G401 (cell line): ENCODE results near the gene MX1. TPM values are rescaled to one million over a fixed set of nuclear protein-coding genes. Genes with fewer than 3 reads are reported as not detected.

Source experiments
- DNase-seq: peaks from one replicate; pipeline ENCODE4 v3.0.0-alpha.2; 2015; ENCODE audit warnings: low spot score
- in situ Hi-C: cut with HindIII; loops from 2 replicates; pipeline ENCODE4 v1.10.0; 2016; ENCODE audit warnings: low sequenced_read_pairs, mixed read lengths
- total RNA-seq: library from RNA; depleted of rRNA; stranded (reverse); fragments of >200 nt; shearing (Covaris generic); gene quantifications from 2 replicates; pipeline ENCODE4 v1.2.3, GENCODE V29; 2014; rRNA removed

Gene MX1
- total RNA-seq, result not detected in 2 replicates

DNA sequence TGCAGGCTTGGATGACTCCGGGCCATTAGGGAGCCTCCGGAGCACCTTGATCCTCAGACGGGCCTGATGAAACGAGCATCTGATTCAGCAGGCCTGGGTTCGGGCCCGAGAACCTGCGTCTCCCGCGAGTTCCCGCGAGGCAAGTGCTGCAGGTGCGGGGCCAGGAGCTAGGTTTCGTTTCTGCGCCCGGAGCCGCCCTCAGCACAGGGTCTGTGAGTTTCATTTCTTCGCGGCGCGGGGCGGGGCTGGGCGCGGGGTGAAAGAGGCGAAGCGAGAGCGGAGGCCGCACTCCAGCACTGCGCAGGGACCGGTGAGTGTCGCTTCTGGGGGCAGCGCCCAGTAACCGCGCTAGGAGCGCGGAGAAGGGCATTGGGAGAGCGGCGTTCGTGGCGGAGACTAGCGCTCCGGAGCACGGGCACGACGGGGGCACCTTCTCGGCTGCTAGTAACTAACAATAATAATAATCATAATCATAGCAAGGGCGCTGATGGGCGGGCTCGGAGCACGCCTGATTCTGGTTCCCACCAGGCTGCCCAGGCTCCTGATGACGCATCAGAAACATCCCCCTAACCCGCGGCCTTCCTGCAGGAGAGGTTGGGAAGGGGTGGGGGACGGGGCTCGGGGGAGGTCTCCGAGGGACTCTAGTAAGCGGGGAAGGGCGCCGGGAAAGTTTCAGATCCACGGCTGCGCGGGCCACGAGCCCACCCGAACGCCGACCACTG, at the start of gene MX1:
Gene MX1 (plus strand): TSS at position 286 of the 722 bp plus-strand sequence. CDS start 5,832 bp downstream, outside the sequence.
- in situ Hi-C loops, result no loop called here
- DNase-seq, result peak; percentile 10

GRCh38 chr21:41377715-41378114, 48.3 kb upstream of the MX1 start:
- in situ Hi-C loops, result no loop called here
- no peak for DNase-seq

GRCh38 chr21:41378849-41379248, 47.2 kb upstream of the MX1 start:
- in situ Hi-C loops, result no loop called here

GRCh38 chr21:41379901-41380300, 46.1 kb upstream of the MX1 start:
- in situ Hi-C loops, result no loop called here
- no peak for DNase-seq

More at GRCh38 chr21:41378849-41379248, 47.2 kb upstream of the MX1 start:
- DNase-seq, result no peak

DNA sequence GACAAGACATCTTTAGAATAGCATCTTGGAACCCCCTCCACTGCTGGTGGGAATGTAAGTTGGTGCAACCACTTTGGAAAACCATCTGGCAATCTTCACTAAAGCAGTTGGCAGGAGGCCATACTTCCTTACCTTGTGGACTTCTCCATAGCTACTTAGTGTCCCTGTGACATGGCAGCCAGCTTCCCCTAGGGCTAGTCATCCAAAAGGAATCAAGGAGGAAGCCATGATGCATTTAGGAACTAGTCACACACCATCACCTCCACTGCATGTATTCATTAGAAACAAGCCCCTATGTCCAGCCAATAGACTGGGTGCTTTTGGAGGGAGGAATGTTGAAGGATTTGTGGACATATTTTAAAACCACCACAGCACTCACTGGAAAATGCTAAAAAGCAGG, 44.3 kb upstream of the MX1 start:
- DNase-seq, result no peak
- in situ Hi-C loops, result no loop called here

DNA sequence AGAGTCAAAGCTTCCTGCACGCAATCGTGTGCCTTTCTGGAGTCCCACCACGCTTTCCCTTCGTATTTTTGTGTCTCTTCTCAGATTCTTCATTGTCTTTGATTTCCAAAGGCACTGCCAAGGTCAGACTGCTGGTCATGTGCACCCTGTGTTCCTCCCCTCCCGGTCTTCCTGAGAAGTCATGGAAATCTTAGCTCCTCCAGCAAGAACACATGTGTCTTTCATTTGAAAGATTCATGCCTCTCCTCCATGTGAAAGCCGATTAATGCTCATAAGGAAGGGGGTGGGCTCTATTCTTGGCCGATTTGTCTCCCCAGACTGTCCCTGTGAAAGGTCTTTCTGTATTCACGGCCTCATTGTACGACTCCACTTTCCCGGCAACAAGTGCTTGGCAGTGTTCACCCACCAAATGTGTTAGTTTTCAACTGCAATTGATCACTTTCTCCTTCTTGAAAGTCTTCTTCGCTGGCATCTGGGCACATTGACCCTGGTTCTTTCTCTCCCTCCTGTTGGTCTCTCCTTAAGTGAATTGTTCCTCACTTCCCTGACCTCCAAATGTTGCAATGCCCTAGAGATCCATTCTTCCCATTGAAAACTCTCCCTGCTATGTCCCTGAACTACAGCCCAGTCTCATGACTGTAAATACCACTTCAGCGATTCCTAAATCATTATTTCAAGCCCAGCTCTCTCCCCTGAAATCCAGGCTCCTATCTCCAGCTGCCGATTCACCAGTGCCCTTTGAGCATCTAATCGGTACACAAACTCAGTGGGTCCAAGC, 38.8 kb upstream of the MX1 start:
- in situ Hi-C loops, result no loop called here
- no peak for DNase-seq

DNA sequence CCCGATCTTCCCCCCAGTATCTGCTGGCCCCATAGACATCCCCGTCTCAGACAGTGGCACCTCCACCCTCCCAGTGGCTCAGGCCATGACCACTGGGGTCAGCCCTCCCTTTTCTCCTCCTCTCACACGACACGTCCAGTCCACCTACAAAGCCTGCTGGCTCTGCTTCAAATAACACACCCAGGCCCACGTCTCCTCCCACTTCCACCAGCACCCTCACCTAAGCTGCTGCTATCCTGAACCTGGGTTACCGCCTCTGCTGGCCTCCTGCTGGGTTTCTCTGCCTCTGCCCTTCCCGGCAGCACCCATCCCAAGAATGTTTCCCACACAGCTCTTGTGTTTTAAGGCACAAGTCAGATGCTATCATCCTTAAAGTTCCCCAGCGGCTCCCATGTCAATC, 38.2 kb upstream of the MX1 start:
- in situ Hi-C loops, result no loop called here
- no peak for DNase-seq

- in situ Hi-C loops, result no loop called here
- no peak for DNase-seq
Measured at GRCh38 chr21:41388259-41388658, 37.8 kb upstream of the MX1 start.

DNA sequence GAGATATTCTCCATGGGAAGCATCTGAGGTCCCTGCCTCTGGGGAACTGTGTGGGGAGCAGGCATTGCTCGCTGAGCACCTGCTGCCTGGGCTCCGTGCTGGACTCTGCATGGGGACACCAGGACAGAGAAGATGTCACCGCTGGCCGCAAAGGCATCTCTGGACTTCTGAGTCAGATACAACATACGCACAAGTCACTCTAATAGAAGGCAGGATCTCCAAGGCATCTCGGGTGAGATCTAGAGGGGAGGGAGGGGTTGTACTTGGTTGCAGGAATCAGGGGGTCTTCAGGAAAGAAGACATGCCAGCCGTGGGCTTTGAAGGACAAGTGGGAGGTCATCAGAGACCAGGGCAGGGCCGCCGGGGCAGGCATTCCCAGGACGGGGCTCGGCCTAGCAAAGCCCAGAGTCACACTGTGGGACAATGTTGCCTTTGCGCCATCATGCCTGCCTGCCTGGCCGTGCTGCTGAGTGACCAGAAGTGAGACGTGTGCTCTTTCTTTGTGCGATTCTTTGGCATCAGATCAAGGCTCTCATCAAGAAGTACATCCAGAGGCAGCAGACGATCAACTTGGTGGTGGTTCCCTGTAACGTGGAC, 35.9 kb upstream of the MX1 start:
- in situ Hi-C loops, result no loop called here
- no peak for DNase-seq

GRCh38 chr21:41393876-41394465, 32.1 kb upstream of the MX1 start:
- in situ Hi-C loops, result no loop called here

GRCh38 chr21:41396558-41397075, 29.4 kb upstream of the MX1 start:
- DNase-seq, result no peak
- in situ Hi-C loops, result no loop called here

More at GRCh38 chr21:41393876-41394465, 32.1 kb upstream of the MX1 start:
- DNase-seq, result no peak

DNA sequence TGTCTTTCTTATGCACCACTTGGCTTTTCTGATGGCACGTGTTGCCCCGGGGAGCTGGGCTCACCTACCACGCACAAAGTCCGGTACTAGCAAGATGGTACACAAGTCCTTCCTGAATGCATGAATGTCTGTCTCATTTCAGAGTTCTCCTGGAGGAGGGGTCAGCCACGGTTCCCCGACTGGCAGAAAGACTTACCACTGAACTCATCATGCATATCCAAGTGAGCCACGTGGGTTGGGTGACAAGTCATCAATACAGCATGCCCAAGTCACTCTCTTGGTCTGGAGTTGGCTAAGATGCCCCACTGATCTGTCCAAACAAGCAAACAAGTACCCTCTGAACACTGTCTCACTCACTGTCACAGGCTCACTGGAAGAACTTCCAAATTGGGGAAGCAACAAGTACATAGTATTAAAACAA, 28.6 kb upstream of the MX1 start:
- DNase-seq, result no peak
- in situ Hi-C loops, result no loop called here

GRCh38 chr21:41398251-41398650, 27.8 kb upstream of the MX1 start:
- no peak for DNase-seq
- in situ Hi-C loops, result no loop called here

GRCh38 chr21:41398831-41399230, 27.2 kb upstream of the MX1 start:
- in situ Hi-C loops, result no loop called here
- DNase-seq, result no peak

DNA sequence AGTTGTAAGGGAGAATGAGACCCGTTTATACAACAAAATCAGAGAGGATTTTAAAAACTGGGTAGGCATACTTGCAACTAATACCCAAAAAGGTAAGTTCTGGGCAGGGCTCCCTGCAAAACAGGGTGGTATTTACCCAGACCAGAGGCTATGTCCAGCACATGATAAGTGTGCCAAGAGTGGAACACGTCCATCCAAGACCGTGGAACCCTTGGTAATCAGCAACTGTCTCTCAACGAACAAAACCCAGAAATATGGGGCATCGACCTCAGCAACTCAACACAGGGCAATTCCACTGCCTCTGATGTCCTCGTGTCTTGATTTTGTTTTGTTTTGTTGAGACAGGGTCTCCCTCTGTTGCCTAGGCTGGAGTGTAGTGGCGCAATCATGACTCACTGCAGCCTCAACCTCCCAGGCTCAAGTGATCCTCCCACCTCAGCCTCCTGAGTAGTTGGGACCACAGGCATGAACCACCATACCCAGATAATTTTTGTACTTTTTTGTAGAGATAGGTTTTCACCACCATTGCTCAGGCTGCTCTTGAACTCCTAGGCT, 26.7 kb upstream of the MX1 start:
- no peak for DNase-seq
- in situ Hi-C loops, result no loop called here

- no peak for DNase-seq
- in situ Hi-C loops, result no loop called here
Measured at GRCh38 chr21:41402231-41402630, 23.8 kb upstream of the MX1 start.

DNA sequence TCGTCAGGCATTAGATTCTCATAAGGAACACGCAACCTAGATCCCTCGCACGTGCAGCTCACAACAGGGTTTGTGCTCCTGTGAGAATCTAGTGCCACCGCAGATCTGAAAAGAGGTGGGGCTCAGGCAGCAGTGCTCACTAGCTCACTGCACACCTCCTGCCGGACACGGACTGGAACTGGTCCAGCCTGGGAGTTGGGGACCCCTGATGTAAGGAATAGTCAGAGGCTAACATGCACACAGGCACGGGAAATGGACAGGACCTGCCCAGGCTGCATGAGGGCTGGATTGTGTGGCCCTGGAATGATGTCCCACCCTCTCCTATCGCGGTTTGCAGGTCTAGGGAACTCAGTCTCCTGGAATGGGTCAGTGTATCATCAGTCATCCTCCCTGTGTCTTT, 23.2 kb upstream of the MX1 start:
- in situ Hi-C loops, result no loop called here
- DNase-seq, result no peak

DNA sequence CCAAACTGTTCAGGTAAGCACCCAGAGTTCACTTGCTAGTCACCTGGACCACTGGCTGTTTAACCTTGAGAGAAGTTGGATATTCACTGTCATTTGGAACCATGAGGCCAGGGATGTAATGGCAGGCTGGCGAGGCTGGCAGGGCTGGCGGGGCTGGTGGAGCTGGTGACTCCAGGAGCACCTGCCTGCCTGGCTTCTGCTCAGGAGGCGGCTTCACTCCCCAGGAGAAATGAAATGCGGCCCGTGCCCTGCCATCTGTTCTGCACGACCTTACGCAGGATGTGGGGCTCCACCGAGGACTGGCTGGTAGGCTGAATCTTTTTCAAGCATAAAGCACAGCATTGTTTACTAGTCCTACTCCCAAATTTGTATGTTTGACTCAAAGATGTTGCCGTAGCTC, 22.7 kb upstream of the MX1 start:
- in situ Hi-C loops, result no loop called here
- DNase-seq, result peak; percentile 68

GRCh38 chr21:41403966-41404365, 22.1 kb upstream of the MX1 start:
- in situ Hi-C loops, result no loop called here
- DNase-seq, result no peak
